Ishikawa (cell line): ENCODE data around the gene TSBP1.

ENCODE experiments used
- CEBPB ChIP-seq: IDR thresholded peaks from 2 replicates; pipeline ENCODE4 v1.6.1; 2012
- CREB1 ChIP-seq: IDR thresholded peaks from 2 replicates; pipeline ENCODE4 v1.6.1; 2012; ENCODE audit warnings: low read depth
- EGR1 ChIP-seq: IDR thresholded peaks from 2 replicates; pipeline ENCODE4 v1.6.1; 2012
- EP300 ChIP-seq: IDR thresholded peaks from 2 replicates; pipeline ENCODE4 v1.6.1; 2012; ENCODE audit warnings: borderline replicate concordance
- FOXM1 ChIP-seq: IDR thresholded peaks from 2 replicates; pipeline ENCODE4 v1.6.1; 2012; ENCODE audit warnings: low read depth, borderline replicate concordance
- MAX ChIP-seq: IDR thresholded peaks from 2 replicates; pipeline ENCODE4 v1.6.1; 2012
- NFIC ChIP-seq: IDR thresholded peaks from 2 replicates; pipeline ENCODE4 v1.6.1; 2012
- RAD21 ChIP-seq: IDR thresholded peaks from 2 replicates; pipeline ENCODE4 v1.6.1; 2012; ENCODE audit warnings: low read depth
- REST ChIP-seq: IDR thresholded peaks from 2 replicates; pipeline ENCODE4 v1.6.1; 2012; ENCODE audit warnings: low read depth, mild to moderate bottlenecking
- TAF1 ChIP-seq: IDR thresholded peaks from 2 replicates; pipeline ENCODE4 v1.6.1; 2012; ENCODE audit warnings: low read depth, mild to moderate bottlenecking
- TCF12 ChIP-seq: IDR thresholded peaks from 2 replicates; pipeline ENCODE4 v1.6.1; 2012; ENCODE audit warnings: low read depth
- USF1 ChIP-seq: IDR thresholded peaks from 2 replicates; pipeline ENCODE4 v1.6.1; 2012
- YY1 ChIP-seq: IDR thresholded peaks from 2 replicates; pipeline ENCODE4 v1.6.1; 2012; ENCODE audit warnings: low read depth
- ZBTB7A ChIP-seq: IDR thresholded peaks from 2 replicates; pipeline ENCODE4 v1.6.1; 2012; ENCODE audit warnings: low read depth

GRCh38 chr6:32291543-32291942 is 80.2 kb downstream of the TSBP1 start:
- TF ChIP-seq EP300 (no peak), CEBPB (no peak), YY1 (no peak), REST (no peak), USF1 (no peak), MAX (no peak), RAD21 (no peak), TAF1 (no peak), ZBTB7A (no peak), NFIC (no peak), TCF12 (no peak), FOXM1 (no peak), CREB1 (no peak), EGR1 (no peak)
